M059J (cell line): ENCODE data around the gene RGS8. TPM values are rescaled to one million over a fixed set of nuclear protein-coding genes. Genes with fewer than 3 reads are reported as not detected.

ENCODE experiments used
- DNase-seq: peaks from one replicate; pipeline ENCODE4 v3.0.0-alpha.2; 2012; ENCODE audit warnings: low read depth
- total RNA-seq: library from RNA; depleted of rRNA; stranded (reverse); fragments of >200 nt; shearing (Covaris generic); gene quantifications from 2 replicates; pipeline ENCODE4 v1.2.3, GENCODE V29; 2014

The RGS8 gene
- total RNA-seq, 1 experiment from 2014 or later: not detected

- DNase-seq: no peak
Measured at GRCh38 chr1:182672487-182672836, 11.9 kb downstream of the RGS8 start.

DNA sequence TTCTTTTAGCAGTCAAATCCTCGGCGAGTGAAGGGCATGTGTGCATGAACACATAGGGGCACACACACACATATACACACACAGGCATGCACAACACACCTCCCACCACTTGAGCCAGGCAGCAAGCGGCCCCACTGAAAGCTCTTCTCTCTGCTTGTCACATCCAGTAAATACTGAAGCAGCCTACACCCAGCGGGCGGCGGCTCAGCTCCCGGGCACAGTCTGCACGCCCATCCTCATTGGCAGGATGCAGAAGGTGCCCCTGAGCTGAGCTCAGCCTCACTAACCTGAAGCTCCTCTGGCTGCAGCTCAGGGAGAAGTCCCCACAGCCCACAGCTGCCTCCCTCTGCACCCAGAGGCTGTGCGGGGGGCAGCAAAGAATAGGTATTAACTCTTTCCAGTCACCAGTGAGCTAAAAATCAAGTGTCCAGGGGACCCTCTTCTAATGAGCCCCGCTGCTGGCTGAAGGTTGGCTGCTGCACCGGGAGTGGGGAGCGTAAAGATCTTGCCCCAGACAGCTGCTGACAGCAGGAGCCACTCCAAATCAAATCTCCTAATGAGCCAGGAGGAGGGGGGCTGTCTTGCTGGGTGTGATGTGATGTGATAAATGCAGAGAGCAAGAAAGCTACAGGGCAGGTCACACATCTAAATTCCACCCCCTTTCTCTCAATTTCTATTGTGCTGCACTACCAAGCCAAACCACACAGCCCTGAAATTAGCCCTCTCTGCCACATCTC lies 12.5 kb downstream of the RGS8 start:
- DNase-seq: no peak

GRCh38 chr1:182670032-182670749 lies 14.2 kb downstream of the RGS8 start:
- DNase-seq: no peak

DNA sequence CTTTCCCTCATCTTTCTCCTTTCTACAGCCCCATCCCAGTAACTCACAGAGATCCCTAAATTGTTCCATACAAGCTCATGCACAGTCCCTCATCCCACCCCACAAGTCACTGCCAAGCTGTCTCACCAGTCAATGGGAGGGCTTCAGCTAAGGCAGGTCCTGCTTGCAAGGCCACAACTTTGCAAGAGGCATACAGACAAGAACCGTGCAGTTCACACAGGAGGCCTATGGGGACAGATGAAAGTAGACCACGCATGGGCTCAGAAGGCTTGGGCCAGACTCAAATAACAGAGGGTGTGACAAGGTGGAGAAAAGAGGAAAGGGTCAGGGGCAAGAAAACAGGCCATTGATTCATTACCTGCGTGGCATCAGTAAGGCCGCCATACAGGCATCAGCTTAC lies 15.1 kb downstream of the RGS8 start:
- DNase-seq: no peak

- DNase-seq: no peak
Measured at GRCh38 chr1:182668521-182669054, 15.8 kb downstream of the RGS8 start.

- DNase-seq: no peak
Measured at GRCh38 chr1:182667848-182668505, 16.4 kb downstream of the RGS8 start.

GRCh38 chr1:182666706-182667105 lies 17.7 kb downstream of the RGS8 start:
- no peak for DNase-seq

DNA sequence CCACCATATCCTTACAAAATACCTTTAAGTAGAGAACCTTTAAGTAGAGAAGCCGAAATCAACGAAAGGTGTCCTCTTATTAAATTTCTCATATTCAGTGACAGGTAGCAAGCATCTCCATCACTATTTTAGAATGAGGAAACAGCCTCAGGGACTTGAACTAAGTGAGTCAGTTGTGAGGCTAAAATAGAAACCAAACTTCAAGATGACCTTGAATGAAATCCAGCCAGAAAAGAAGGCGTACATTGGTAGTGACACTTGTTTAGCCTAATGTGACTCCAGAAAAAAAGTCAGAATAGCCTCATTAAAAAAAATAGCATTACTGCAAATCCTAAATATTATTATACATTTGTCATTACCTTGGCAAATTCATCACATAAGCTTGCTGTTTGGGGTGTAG lies 20.1 kb downstream of the RGS8 start:
- DNase-seq: no peak

DNA sequence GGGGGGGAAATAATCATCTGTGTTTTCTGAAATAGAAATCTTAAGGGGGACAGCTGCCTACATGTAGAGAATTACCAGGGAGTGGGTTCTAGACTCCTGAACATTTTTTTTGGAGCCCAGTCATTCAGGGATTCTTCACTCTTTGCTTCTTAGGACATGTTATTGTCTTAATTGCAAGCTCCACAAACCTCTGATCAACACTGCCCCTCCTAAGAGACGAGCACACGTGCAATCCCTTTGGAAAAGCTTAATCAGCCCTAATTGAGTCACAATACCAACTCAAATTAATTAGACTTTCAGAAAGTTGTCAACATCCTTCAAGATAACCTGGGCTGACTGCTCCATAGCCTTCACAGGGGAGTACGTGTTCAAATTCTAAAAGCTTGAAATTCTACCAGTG lies 21.4 kb downstream of the RGS8 start:
- DNase-seq: no peak

DNA sequence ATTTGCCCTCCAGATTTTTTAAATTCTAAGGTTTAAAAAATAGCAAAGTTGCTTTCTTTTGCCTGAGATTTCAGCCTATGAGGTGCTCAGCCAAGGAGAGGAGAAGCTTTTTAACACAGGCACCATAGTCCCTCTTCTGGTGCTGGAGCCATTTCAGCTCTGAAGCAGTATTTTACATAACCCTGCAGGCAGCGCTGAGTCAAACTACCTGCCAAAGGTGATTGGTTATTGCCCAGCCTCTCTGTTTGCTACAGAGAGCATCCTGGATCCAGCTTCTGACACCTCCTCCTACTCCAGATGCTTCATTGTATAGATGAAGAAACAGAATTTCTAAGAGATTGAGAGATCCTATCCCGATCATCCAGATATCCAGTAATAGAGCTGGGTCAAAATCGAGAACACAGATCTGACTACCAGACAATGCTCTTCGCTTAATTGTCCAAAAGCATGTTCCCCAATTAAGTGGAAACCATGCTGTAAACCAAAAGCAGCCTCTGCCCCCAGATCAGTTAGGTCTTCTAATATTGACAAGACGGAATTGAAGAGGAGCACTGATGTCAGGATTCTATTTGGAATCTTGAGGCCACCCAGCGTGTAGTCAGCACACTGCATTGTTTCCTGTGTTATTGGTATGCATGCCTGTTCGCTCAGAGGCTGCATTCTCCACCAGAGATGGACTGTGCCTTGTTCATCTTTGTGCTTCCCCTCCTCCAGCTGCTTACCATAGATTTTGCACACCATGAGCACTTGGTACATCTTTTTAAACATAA lies 22.1 kb downstream of the RGS8 start:
- no peak for DNase-seq

DNA sequence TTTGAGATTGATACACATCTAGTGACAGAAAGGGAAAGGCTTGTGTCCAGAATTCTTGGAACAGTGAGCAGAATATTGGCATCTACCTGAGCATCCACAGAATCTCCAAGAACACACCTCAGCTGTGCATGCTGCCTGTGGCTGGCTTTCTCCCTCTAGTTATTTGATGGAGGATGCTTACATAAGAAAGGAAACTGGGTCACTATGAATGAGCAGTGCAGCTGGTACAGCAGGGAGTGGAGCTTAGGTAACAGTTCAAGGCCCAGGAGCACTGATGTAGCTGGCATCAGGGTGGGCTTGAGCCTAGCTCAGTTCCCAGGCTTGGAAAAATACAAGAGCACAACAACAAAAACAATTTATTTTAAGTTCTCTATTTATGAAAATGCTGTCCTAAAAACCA lies 26.3 kb downstream of the RGS8 start:
- DNase-seq: no peak

DNA sequence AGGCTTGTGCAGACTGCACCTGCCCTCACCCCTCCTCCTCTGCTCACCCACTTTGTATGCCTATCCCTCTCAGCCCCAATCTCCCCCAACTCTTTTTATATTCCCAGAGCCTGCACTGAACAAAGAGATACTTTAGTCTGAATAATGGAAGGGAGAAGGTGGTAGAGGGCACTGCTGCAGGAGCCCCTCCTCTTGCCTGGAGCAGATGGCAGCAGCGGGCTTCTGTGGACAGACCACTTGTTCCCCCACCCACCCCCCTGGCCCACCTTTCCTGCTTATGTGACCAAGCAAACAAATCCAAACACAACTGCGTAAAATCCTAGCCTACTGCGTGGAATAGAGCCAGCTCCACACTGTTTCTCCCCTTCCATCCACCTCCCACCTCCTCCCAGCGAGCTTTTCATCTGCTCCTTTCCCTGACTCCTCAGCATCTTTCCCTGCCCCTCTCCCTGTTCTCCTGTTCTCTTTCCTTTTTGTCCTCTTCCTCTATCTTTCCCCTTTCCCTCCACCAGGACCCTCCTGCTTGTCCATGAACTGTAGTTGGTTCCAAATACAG lies 27.5 kb downstream of the RGS8 start:
- DNase-seq: no peak

DNA sequence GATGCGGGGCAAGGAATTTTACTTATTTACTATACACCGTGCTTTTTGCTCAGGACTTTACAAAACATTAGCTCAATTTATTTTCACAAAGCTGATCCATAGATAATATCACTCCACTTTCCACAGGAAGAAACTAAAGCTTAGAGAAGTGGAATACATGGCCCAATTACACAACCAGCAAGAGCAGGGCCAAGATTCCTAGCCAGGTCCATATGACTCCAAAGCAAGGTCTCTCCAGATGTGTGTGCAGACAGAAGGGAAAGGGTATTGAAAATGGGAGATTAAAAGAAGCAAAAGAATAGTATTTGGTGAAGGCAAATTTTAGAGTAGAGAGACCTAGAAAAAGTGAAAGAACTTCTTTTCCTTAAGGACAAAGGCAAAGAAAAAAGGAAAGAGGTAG lies 30.4 kb downstream of the RGS8 start:
- no peak for DNase-seq

GRCh38 chr1:182652933-182653332 lies 31.5 kb downstream of the RGS8 start:
- DNase-seq: no peak

DNA sequence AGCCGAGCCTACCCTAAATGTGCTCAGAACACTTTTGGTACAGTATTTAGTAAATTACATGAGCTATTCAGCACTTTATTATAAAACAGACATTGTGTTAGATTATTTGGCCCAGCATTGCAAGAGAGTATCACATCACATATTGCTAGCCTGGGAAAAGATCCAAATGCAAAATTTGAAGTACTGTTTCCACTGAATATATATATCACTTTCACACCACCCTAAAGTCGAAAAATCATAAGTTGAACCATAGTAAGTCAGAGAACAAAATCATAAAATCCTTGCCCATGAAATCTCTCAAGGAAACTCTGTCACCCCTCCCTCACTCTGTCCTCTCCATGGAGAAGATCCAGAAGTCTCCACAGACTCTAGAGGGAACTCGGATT lies 33.1 kb downstream of the RGS8 start:
- no peak for DNase-seq

GRCh38 chr1:182650678-182651338 lies 33.6 kb downstream of the RGS8 start:
- no peak for DNase-seq

- DNase-seq: no peak
Measured at GRCh38 chr1:182649041-182649440, 35.3 kb downstream of the RGS8 start.

DNA sequence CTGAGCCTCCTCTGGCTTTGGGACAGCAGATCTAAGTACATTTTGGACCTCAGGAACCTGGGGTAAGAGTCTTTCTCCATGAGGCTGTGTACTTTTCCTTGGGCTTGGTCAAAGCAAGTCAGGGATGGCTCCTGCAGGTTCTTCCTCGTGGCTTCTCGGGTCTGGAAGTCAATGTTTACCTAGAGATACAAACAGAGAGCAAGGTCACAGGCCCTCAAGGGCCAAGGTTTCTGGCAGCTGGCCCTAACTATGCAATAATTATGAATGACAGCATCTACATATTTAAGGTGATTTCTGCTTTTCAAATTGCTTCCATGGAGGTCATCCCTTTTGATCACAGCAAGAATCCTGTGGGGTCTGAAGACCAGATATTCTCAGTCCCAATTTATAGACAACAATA lies 37.6 kb downstream of the RGS8 start:
- DNase-seq: no peak

DNA sequence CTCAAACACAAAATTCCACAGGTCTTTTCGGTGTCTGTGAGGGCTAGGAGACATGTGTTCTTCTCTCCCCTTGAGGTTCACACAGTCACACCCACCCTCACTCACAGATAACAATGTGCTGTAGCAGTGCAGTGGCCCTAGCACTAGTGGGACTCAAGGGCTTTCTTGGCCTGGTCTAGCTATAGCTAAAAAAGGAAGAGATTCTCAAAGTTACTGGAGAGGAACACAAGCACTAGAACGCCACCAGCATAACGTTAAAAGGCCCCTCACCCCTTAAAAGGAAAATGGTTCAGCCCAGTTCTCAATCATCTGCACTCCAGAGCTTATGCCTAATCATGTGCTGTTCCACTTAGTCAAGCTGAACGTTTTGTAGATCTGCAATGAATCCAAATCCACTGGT lies 39.5 kb downstream of the RGS8 start:
- no peak for DNase-seq

DNA sequence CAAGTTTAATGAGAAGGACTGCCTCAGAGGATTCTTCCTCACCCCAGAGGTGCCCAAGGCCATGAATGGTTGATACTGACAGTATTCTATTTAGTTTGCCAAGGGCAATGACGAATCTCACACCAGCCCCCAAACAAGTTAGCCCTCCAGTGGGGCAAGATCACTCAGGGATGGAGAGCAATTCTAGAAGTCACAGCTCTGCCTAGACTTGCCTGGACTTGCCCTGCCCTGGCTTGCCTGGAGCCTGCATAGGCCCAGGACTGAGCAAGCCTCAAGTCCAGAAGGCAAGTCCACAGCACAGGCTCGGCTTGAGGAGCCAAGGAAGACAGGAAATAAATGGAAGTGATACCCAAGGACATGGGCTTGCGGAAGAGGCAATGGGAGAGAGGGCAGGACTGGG lies 40.7 kb downstream of the RGS8 start:
- DNase-seq: no peak

DNA sequence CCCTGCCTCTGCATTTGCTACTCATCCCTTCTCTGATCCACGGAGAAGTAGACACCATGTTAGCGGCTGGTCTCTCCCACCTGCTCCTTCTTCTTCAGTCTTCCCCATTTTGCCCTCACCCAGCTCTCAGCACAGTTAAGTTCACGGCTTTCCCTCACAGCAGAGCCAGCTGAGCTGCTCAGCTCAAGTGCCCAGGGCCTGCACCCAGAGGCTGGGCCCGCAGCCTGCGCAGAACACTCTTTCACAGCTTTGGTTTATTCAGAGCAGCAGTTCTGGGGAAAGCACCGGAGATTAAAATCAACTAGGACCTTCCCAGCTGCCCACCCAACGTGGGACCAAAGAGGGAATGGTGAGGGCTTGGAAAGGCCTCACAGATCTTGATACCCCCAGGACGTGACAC lies 41.9 kb downstream of the RGS8 start:
- DNase-seq: no peak
